ENCODE results near the gene ATL3. TPM values are rescaled to one million over a fixed set of nuclear protein-coding genes. Genes with fewer than 3 reads are reported as not detected.
A peak's percentile ranks its signal among the peaks of the same experiment; 100 is the strongest.

The ATL3 gene
- total and polyA plus RNA-seq, 2 of the 13 experiments (the other 11 are each of a cell fraction or from before 2014, with no cell fraction given), result not detected

GRCh38 chr11:63574856-63575602 lies 96.1 kb downstream of the ATL3 start (continued):
- TF ChIP-seq RNF2 (conservative IDR thresholded peaks at IDR 0.05; ENCODE audit: low read depth), result no peak
- TF ChIP-seq TAF1 (CRISPR knock-in tag; IDR thresholded peaks at IDR 0.05), result no peak
- TF ChIP-seq ZNF580 (CRISPR knock-in tag; IDR thresholded peaks at IDR 0.05; ENCODE audit: borderline replicate concordance, low read depth), result peak; percentile 31; the same call in 1 of the 2 replicates
- no peak for TF ChIP-seq KMT2B (CRISPR knock-in tag; IDR thresholded peaks at IDR 0.05)
- peak; percentile 63; the same call in 1 of the 2 replicates for TF ChIP-seq NCOR1 (IDR thresholded peaks at IDR 0.05; ENCODE audit: borderline replicate concordance, low read length)
- no peak for TF ChIP-seq JUND (CRISPR knock-in tag; IDR thresholded peaks at IDR 0.05)
- TF ChIP-seq ZFX (CRISPR knock-in tag; IDR thresholded peaks at IDR 0.05; ENCODE audit: low read depth), result 0 out of 2 replicates have a peak, but pooled peaks have one; percentile 20
- no peak for TF ChIP-seq PHF20 (CRISPR knock-in tag; IDR thresholded peaks at IDR 0.05)
- no peak for TF ChIP-seq HMGA1 (CRISPR knock-in tag; conservative IDR thresholded peaks at IDR 0.05)
- TF ChIP-seq, protein P1, sequence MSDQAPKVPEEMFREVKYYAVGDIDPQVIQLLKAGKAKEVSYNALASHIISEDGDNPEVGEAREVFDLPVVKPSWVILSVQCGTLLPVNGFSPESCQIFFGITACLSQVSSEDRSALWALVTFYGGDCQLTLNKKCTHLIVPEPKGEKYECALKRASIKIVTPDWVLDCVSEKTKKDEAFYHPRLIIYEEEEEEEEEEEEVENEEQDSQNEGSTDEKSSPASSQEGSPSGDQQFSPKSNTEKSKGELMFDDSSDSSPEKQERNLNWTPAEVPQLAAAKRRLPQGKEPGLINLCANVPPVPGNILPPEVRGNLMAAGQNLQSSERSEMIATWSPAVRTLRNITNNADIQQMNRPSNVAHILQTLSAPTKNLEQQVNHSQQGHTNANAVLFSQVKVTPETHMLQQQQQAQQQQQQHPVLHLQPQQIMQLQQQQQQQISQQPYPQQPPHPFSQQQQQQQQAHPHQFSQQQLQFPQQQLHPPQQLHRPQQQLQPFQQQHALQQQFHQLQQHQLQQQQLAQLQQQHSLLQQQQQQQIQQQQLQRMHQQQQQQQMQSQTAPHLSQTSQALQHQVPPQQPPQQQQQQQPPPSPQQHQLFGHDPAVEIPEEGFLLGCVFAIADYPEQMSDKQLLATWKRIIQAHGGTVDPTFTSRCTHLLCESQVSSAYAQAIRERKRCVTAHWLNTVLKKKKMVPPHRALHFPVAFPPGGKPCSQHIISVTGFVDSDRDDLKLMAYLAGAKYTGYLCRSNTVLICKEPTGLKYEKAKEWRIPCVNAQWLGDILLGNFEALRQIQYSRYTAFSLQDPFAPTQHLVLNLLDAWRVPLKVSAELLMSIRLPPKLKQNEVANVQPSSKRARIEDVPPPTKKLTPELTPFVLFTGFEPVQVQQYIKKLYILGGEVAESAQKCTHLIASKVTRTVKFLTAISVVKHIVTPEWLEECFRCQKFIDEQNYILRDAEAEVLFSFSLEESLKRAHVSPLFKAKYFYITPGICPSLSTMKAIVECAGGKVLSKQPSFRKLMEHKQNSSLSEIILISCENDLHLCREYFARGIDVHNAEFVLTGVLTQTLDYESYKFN (CRISPR knock-in tag; conservative IDR thresholded peaks at IDR 0.05), result peak; percentile 55; the same call in 1 of the 2 replicates
- TF ChIP-seq ZNF430 (CRISPR knock-in tag; IDR thresholded peaks at IDR 0.05), result no peak
- no peak for TF ChIP-seq ZNF564 (CRISPR knock-in tag; IDR thresholded peaks at IDR 0.05)
- TF ChIP-seq NCOA1 (CRISPR knock-in tag; IDR thresholded peaks at IDR 0.05), result 0 out of 2 replicates have a peak, but pooled peaks have one; percentile 52
- TF ChIP-seq ZNF276 (CRISPR knock-in tag; IDR thresholded peaks at IDR 0.05; ENCODE audit: low read depth), result no peak
- no peak for TF ChIP-seq SETDB1 (CRISPR knock-in tag; IDR thresholded peaks at IDR 0.05; ENCODE audit: borderline replicate concordance)
- no peak for TF ChIP-seq IRX3 (CRISPR knock-in tag; IDR thresholded peaks at IDR 0.05; ENCODE audit: borderline replicate concordance, low read depth)
- TF ChIP-seq, protein P2, sequence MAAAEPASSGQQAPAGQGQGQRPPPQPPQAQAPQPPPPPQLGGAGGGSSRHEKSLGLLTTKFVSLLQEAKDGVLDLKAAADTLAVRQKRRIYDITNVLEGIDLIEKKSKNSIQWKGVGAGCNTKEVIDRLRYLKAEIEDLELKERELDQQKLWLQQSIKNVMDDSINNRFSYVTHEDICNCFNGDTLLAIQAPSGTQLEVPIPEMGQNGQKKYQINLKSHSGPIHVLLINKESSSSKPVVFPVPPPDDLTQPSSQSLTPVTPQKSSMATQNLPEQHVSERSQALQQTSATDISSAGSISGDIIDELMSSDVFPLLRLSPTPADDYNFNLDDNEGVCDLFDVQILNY (CRISPR knock-in tag; conservative IDR thresholded peaks at IDR 0.05), result no peak
- TF ChIP-seq, protein P3, sequence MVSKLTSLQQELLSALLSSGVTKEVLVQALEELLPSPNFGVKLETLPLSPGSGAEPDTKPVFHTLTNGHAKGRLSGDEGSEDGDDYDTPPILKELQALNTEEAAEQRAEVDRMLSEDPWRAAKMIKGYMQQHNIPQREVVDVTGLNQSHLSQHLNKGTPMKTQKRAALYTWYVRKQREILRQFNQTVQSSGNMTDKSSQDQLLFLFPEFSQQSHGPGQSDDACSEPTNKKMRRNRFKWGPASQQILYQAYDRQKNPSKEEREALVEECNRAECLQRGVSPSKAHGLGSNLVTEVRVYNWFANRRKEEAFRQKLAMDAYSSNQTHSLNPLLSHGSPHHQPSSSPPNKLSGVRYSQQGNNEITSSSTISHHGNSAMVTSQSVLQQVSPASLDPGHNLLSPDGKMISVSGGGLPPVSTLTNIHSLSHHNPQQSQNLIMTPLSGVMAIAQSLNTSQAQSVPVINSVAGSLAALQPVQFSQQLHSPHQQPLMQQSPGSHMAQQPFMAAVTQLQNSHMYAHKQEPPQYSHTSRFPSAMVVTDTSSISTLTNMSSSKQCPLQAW (CRISPR knock-in tag; IDR thresholded peaks at IDR 0.05), result no peak
- TF ChIP-seq ZNF552 (CRISPR knock-in tag; IDR thresholded peaks at IDR 0.05; ENCODE audit: borderline replicate concordance), result no peak
- no peak for TF ChIP-seq GZF1 (CRISPR knock-in tag; IDR thresholded peaks at IDR 0.05)
- no peak for TF ChIP-seq ZNF556 (CRISPR knock-in tag; IDR thresholded peaks at IDR 0.05; ENCODE audit: borderline replicate concordance)
- 0 out of 2 replicates have a peak, but pooled peaks have one; percentile 43 for TF ChIP-seq REPIN1 (CRISPR knock-in tag; IDR thresholded peaks at IDR 0.05; ENCODE audit: borderline replicate concordance, low read depth)

Measured in HepG2 (cell line).